Psoas muscle (tissue), 8 donors: Measurements from ENCODE around the gene TNIP1. TPM values are rescaled to one million over a fixed set of nuclear protein-coding genes. Genes with fewer than 3 reads are reported as not detected.
A peak's percentile ranks its signal among the peaks of the same experiment; 100 is the strongest.

Experiments used
- ATAC-seq, 4 donors: fragments of 200-7000 bp; cut with Tn5 transposase; one replicate each; pipeline ENCODE4 v1.9.1; 2020; ENCODE audit warnings: moderate library complexity in 3 of 4, mild to moderate bottlenecking in 2 of 4
- DNase-seq, 2 donors: peaks; one replicate each; pipeline ENCODE4 v3.0.0-alpha.2; 2020
- H3K27ac ChIP-seq: fragments of 200-600 bp; one replicate; pipeline ENCODE4 v1.8.0; 2022
- H3K27me3 ChIP-seq, 3 donors: fragments of 200-600 bp in 1 of 3; one replicate each; pipeline versions ENCODE4 v1.6.1 to v1.8.0; 2013 to 2022; ENCODE audit warnings: low read length in 2 of 3, mild to moderate bottlenecking in 2 of 3, moderate library complexity in 1 of 3; ENCODE audit not compliant: insufficient read depth in 3 of 3
- H3K36me3 ChIP-seq, 2 donors: fragments of 200-600 bp in 1 of 2; one replicate each; pipeline versions ENCODE4 v1.6.1 to v1.8.0; 2013 to 2022; ENCODE audit warnings: low read depth in 1 of 2, mild to moderate bottlenecking in 1 of 2, moderate library complexity in 1 of 2; ENCODE audit not compliant: insufficient read depth in 1 of 2
- H3K4me1 ChIP-seq: fragments of 200-600 bp; one replicate; pipeline ENCODE4 v1.8.0; 2022
- H3K4me3 ChIP-seq: fragments of 200-600 bp; one replicate; pipeline ENCODE4 v1.8.0; 2022; ENCODE audit warnings: mild to moderate bottlenecking
- H3K9me3 ChIP-seq: fragments of 200-600 bp; one replicate; pipeline ENCODE4 v1.8.0; 2022
- CTCF ChIP-seq: fragments of 200-600 bp; IDR thresholded peaks from one replicate; pipeline ENCODE4 v1.8.0; 2022; ENCODE audit warnings: antibody characterized with exemption
- WGBS, 3 donors: extraction: QIAGEN DNeasy Blood & Tissue Kit; methylation state at CpG; one replicate each; pipeline versions ENCODE4 v1.1.6 to v1.1.7; 2013; 5-methylcytosine and 5-hydroxymethylcytosine counted together
- intact Hi-C, 2 donors: fragments of 100-400 bp; cut with DNase I; formaldehyde crosslinking; loops; one replicate each; pipeline versions ENCODE4 v1.11.0 to v1.14.2; 2022
- polyA plus RNA-seq, 3 donors: library from polyadenylated mRNA; stranded (reverse); fragments of 200-250 nt; gene quantifications; one replicate each; pipeline ENCODE4 v1.2.3, GENCODE V29; 2013
- total RNA-seq, 4 donors: library from RNA; stranded (reverse); fragmentation: NEBNext Ultra II Directional in 2 of 4; extraction: Animal tissue kit (Norgen Biotek cat#: 25700) in 2 of 4; gene quantifications; one replicate each; pipeline versions ENCODE4 v1.2.1 to v1.2.4, GENCODE V29; 2021 to 2023
- donor health status: healthy with polysubstance abuse.
- donor health status: DM: no; HTN: no; CAD: no; lungs with moderate emphysema.
- donor health status: Bipolar disorder and iron deficiency.
- donor health status: healthy.
- donor health status: DM: yes; HTN: yes; CAD: no.
- donor health status: DM: no; HTN: no; CAD: no.
- donor health status: DM: no; HTN: no; CAD: no.
- donor health status: DM: yes; HTN: yes; CAD: no.

Gene TNIP1
- total and polyA plus RNA-seq, 7 donors, result 55.5 to 218 (median 141) TPM

- Histone ChIP-seq H3K27me3 (no peaks in the 10 kb centered on the region), H3K4me1 (peaks cover 36% of the 10 kb centered on the region), H3K9me3 (no peaks in the 10 kb centered on the region), H3K36me3 (peaks cover 4 to 77% of the 10 kb centered on the region in 2 donors), H3K27ac (peak overlapping the region; percentile 86), H3K4me3 (no peak overlapping the region)
- 89 to 94% (median 90%) methylated on average over 14 of the region's 14 CpGs for WGBS, 3 donors
- intact Hi-C loops, result loop anchor here in 1 of 2 donors (10.0 kb wide), 1 partner anchor 192 kb away; no protein-coding TSS in a partner anchor
- no peak for TF ChIP-seq CTCF
- ATAC-seq (no peak), DNase-seq (no peak)
Observed at GRCh38 chr5:151122828-151123227, 42.0 kb upstream of the TNIP1 start.

- H3K4me1 ChIP-seq, result peaks cover 33% of the 10 kb centered on the region
- peak overlapping the region; percentile 86 for H3K27ac ChIP-seq
- no peak for TF ChIP-seq CTCF
- DNase-seq (no peak), ATAC-seq (no peak)
- WGBS, 3 donors, result 59 to 67% (median 59%) methylated on average over 5 of the region's 5 CpGs
- H3K9me3 ChIP-seq, result no peaks in the 10 kb centered on the region
- intact Hi-C loops, result loop anchor here in 1 of 2 donors (10.0 kb wide), 1 partner anchor 193 kb away; no protein-coding TSS in a partner anchor
- H3K4me3 ChIP-seq, result no peak overlapping the region
- H3K27me3 ChIP-seq, result no peaks in the 10 kb centered on the region
- H3K36me3 ChIP-seq, result peaks cover 0 to 77% of the 10 kb centered on the region in 2 donors
Observed at GRCh38 chr5:151121665-151122064, 40.8 kb upstream of the TNIP1 start.

- Histone ChIP-seq H3K9me3 (no peaks in the 10 kb centered on the region), H3K36me3 (peaks cover 2 to 82% of the 10 kb centered on the region in 2 donors), H3K27ac (peak overlapping the region; percentile 86), H3K27me3 (no peaks in the 10 kb centered on the region), H3K4me3 (no peak overlapping the region), H3K4me1 (peaks cover 31% of the 10 kb centered on the region)
- no peak for DNase-seq
- intact Hi-C loops, result loop anchor here in 1 of 2 donors (10.0 kb wide), 1 partner anchor 194 kb away; no protein-coding TSS in a partner anchor
- WGBS, 3 donors, result 94 to 97% (median 96%) methylated on average over 2 of the region's 2 CpGs
- no peak for TF ChIP-seq CTCF
- ATAC-seq, result no peak
Observed at GRCh38 chr5:151121095-151121494, 40.3 kb upstream of the TNIP1 start.

- intact Hi-C loops, result loop anchor here in 1 of 2 donors (5.0 kb wide), 1 partner anchor 117 kb away; no protein-coding TSS in a partner anchor
- Histone ChIP-seq H3K36me3 (peaks cover 2 to 89% of the 10 kb centered on the region in 2 donors), H3K27me3 (no peaks in the 10 kb centered on the region), H3K27ac (no peak overlapping the region), H3K4me3 (no peak overlapping the region), H3K4me1 (peaks cover 29% of the 10 kb centered on the region), H3K9me3 (no peaks in the 10 kb centered on the region)
- 82 to 88% (median 85%) methylated on average over 7 of the region's 7 CpGs for WGBS, 3 donors
- no peak for TF ChIP-seq CTCF
- DNase-seq (no peak), ATAC-seq (no peak)
Observed at GRCh38 chr5:151118913-151119575, 38.2 kb upstream of the TNIP1 start.
